Left lung (tissue), 14 donors: ENCODE data around the gene RPS3. TPM values are rescaled to one million over a fixed set of nuclear protein-coding genes. Genes with fewer than 3 reads are reported as not detected.

Source experiments
- ATAC-seq: fragments of 200-7000 bp; cut with Tn5 transposase; one replicate; pipeline ENCODE4 v1.9.1; 2020; ENCODE audit warnings: moderate library complexity
- DNase-seq, 4 donors: peaks; one replicate each; pipeline ENCODE4 v3.0.0-alpha.2; 2013 to 2020
- H3K27ac ChIP-seq, 2 donors: fragments of 200-600 bp; sonication (generic) in 1 of 2; one replicate each; pipeline versions ENCODE4 v1.5.0 to v1.8.0; 2020 to 2021
- H3K27me3 ChIP-seq, 2 donors: fragments of 200-600 bp; sonication (generic) in 1 of 2; one replicate each; pipeline versions ENCODE4 v1.5.0 to v1.8.0; 2020 to 2021
- H3K36me3 ChIP-seq, 2 donors: fragments of 200-600 bp; sonication (generic) in 1 of 2; one replicate each; pipeline versions ENCODE4 v1.5.0 to v1.8.0; 2020 to 2021
- H3K4me1 ChIP-seq, 2 donors: fragments of 200-600 bp; one replicate each; pipeline ENCODE4 v1.8.0; 2021
- H3K4me3 ChIP-seq, 2 donors: fragments of 200-600 bp; sonication (generic) in 1 of 2; one replicate each; pipeline versions ENCODE4 v1.5.0 to v1.8.0; 2020 to 2021; ENCODE audit warnings: mild to moderate bottlenecking in 1 of 2
- H3K9me3 ChIP-seq, 2 donors: fragments of 200-600 bp; sonication (generic) in 1 of 2; one replicate each; pipeline versions ENCODE4 v1.5.0 to v1.8.0; 2020 to 2021
- CTCF ChIP-seq, 2 donors: fragments of 200-600 bp; sonication (generic) in 1 of 2; IDR thresholded peaks; one replicate each; pipeline versions ENCODE4 v1.5.0 to v1.8.0; 2021; ENCODE audit warnings: antibody characterized with exemption in 2 of 2
- intact Hi-C, 2 donors: fragments of 100-400 bp; cut with DNase I; formaldehyde crosslinking; loops; one replicate each; pipeline versions ENCODE4 v1.11.2 to v1.14.2; 2022
- long read RNA-seq, 12 donors: library from polyadenylated mRNA in 2 of 12; unstranded in 2 of 12; transcript quantifications; one replicate each; pipeline ENCODE4 v2.0.0 and lab custom pipeline, GENCODE V29; 2019 to 2026
- polyA plus RNA-seq, 6 donors: library from polyadenylated mRNA; unstranded; fragments of 120-200 nt; gene quantifications; one replicate each; pipeline ENCODE4 v1.2.1, GENCODE V29; 2013; ENCODE audit not compliant: insufficient read length in 6 of 6
- total RNA-seq, 2 donors: library from RNA; stranded (reverse); fragmentation: NEBNext Ultra II Directional; extraction: Animal tissue kit (Norgen Biotek cat#: 25700); gene quantifications; one replicate each; pipeline ENCODE4 v1.2.1, GENCODE V29; 2021
- donor health status: DM: no; HTN: yes; CAD: no.
- donor health status: DM: no; HTN: no; CAD: no.

Gene RPS3
- total RNA-seq (1,000 to 10,000 TPM; 1,943 to 2,064 TPM), polyA plus RNA-seq (1,000 to 10,000 TPM; 3,080 to 3,888 (median 3,783) TPM)
- long read RNA-seq, donor 1, transcript RPS3-203 (6 exons, 866 nt): minor isoform, 229 of 3,474 reads
- long read RNA-seq, donor 1, transcript RPS3-214 (4 exons, 1,878 nt): minor isoform, 23 of 3,474 reads
- long read RNA-seq, donor 1, transcript RPS3-209 (7 exons, 1,306 nt): minor isoform, 12 of 3,474 reads
- long read RNA-seq, donor 1, transcript RPS3-217 (7 exons, 2,097 nt): major isoform, 2,068 of 3,474 reads
- long read RNA-seq, donor 1, partial matches to known transcripts: 890 of 3,474 reads
- long read RNA-seq, donor 1, other reads (novel, unspliced or antisense): 231 of 3,474 reads
- long read RNA-seq, donor 2, transcript RPS3-214 (4 exons, 1,878 nt): minor isoform, 16 of 2,941 reads
- long read RNA-seq, donor 2, transcript RPS3-203 (6 exons, 866 nt): minor isoform, 194 of 2,941 reads
- long read RNA-seq, donor 2, transcript RPS3-209 (7 exons, 1,306 nt): minor isoform, 9 of 2,941 reads
- long read RNA-seq, donor 2, transcript RPS3-217 (7 exons, 2,097 nt): major isoform, 1,350 of 2,941 reads
- long read RNA-seq, donor 2, partial matches to known transcripts: 1,100 of 2,941 reads
- long read RNA-seq, donor 2, other reads (novel, unspliced or antisense): 265 of 2,941 reads
- long read RNA-seq, donor 3, transcript RPS3-209 (7 exons, 1,306 nt): minor isoform, 9 of 2,962 reads
- long read RNA-seq, donor 3, transcript RPS3-203 (6 exons, 866 nt): minor isoform, 55 of 2,962 reads
- long read RNA-seq, donor 3, transcript RPS3-217 (7 exons, 2,097 nt): major isoform, 2,160 of 2,962 reads
- long read RNA-seq, donor 3, transcript RPS3-214 (4 exons, 1,878 nt): minor isoform, 19 of 2,962 reads
- long read RNA-seq, donor 3, partial matches to known transcripts: 625 of 2,962 reads
- long read RNA-seq, donor 3, other reads (novel, unspliced or antisense): 86 of 2,962 reads
- long read RNA-seq, donor 4, transcript RPS3-217 (7 exons, 2,097 nt): major isoform, 2,052 of 2,501 reads
- long read RNA-seq, donor 4, transcript RPS3-203 (6 exons, 866 nt): minor isoform, 14 of 2,501 reads
- long read RNA-seq, donor 4, transcript RPS3-209 (7 exons, 1,306 nt): minor isoform, 9 of 2,501 reads
- long read RNA-seq, donor 4, transcript RPS3-202 (6 exons, 903 nt): minor isoform, 7 of 2,501 reads
- long read RNA-seq, donor 4, partial matches to known transcripts: 392 of 2,501 reads
- long read RNA-seq, donor 4, other reads (novel, unspliced or antisense): 17 of 2,501 reads
- long read RNA-seq, donor 5, transcript RPS3-203 (6 exons, 866 nt): minor isoform, 187 of 2,638 reads
- long read RNA-seq, donor 5, transcript RPS3-217 (7 exons, 2,097 nt): major isoform, 1,479 of 2,638 reads
- long read RNA-seq, donor 5, transcript RPS3-202 (6 exons, 903 nt): minor isoform, 5 of 2,638 reads
- long read RNA-seq, donor 5, transcript RPS3-214 (4 exons, 1,878 nt): minor isoform, 22 of 2,638 reads
- long read RNA-seq, donor 5, partial matches to known transcripts: 736 of 2,638 reads
- long read RNA-seq, donor 5, other reads (novel, unspliced or antisense): 199 of 2,638 reads
- long read RNA-seq, donor 6, transcript RPS3-214 (4 exons, 1,878 nt): minor isoform, 18 of 3,817 reads
- long read RNA-seq, donor 6, transcript RPS3-203 (6 exons, 866 nt): minor isoform, 44 of 3,817 reads
- long read RNA-seq, donor 6, transcript RPS3-216 (7 exons, 796 nt): minor isoform, 8 of 3,817 reads
- long read RNA-seq, donor 6, transcript RPS3-217 (7 exons, 2,097 nt): major isoform, 2,645 of 3,817 reads
- long read RNA-seq, donor 6, partial matches to known transcripts: 997 of 3,817 reads
- long read RNA-seq, donor 6, other reads (novel, unspliced or antisense): 89 of 3,817 reads
- long read RNA-seq, donor 7, transcript RPS3-217 (7 exons, 2,097 nt): major isoform, 1,329 of 1,775 reads
- long read RNA-seq, donor 7, transcript RPS3-209 (7 exons, 1,306 nt): minor isoform, 5 of 1,775 reads
- long read RNA-seq, donor 7, transcript RPS3-214 (4 exons, 1,878 nt): minor isoform, 6 of 1,775 reads
- long read RNA-seq, donor 7, transcript RPS3-203 (6 exons, 866 nt): minor isoform, 32 of 1,775 reads
- long read RNA-seq, donor 7, partial matches to known transcripts: 369 of 1,775 reads
- long read RNA-seq, donor 7, other reads (novel, unspliced or antisense): 27 of 1,775 reads
- long read RNA-seq, donor 8, transcript RPS3-214 (4 exons, 1,878 nt): minor isoform, 15 of 1,335 reads
- long read RNA-seq, donor 8, transcript RPS3-209 (7 exons, 1,306 nt): minor isoform, 9 of 1,335 reads
- long read RNA-seq, donor 8, transcript RPS3-217 (7 exons, 2,097 nt): major isoform, 965 of 1,335 reads
- long read RNA-seq, donor 8, transcript RPS3-203 (6 exons, 866 nt): minor isoform, 59 of 1,335 reads
- long read RNA-seq, donor 8, partial matches to known transcripts: 220 of 1,335 reads
- long read RNA-seq, donor 8, other reads (novel, unspliced or antisense): 62 of 1,335 reads
- long read RNA-seq, donor 9, transcript RPS3-217 (7 exons, 2,097 nt): major isoform, 14 of 26 reads
- long read RNA-seq, donor 9, partial matches to known transcripts: 9 of 26 reads
- long read RNA-seq, donor 9, other reads (novel, unspliced or antisense): 0 of 26 reads
- long read RNA-seq, donor 10, transcript RPS3-217 (7 exons, 2,097 nt): major isoform, 2,782 of 2,921 reads
- long read RNA-seq, donor 10, transcript RPS3-209 (7 exons, 1,306 nt): minor isoform, 7 of 2,921 reads
- long read RNA-seq, donor 10, transcript RPS3-216 (7 exons, 796 nt): minor isoform, 6 of 2,921 reads
- long read RNA-seq, donor 10, transcript RPS3-203 (6 exons, 866 nt): minor isoform, 11 of 2,921 reads
- long read RNA-seq, donor 10, partial matches to known transcripts: 85 of 2,921 reads
- long read RNA-seq, donor 10, other reads (novel, unspliced or antisense): 25 of 2,921 reads
- long read RNA-seq, donor 11, transcript RPS3-217 (7 exons, 2,097 nt): major isoform, 531 of 878 reads
- long read RNA-seq, donor 11, transcript RPS3-203 (6 exons, 866 nt): minor isoform, 42 of 878 reads
- long read RNA-seq, donor 11, transcript RPS3-209 (7 exons, 1,306 nt): minor isoform, 12 of 878 reads
- long read RNA-seq, donor 11, partial matches to known transcripts: 253 of 878 reads
- long read RNA-seq, donor 11, other reads (novel, unspliced or antisense): 33 of 878 reads
- long read RNA-seq, donor 12, transcript RPS3-214 (4 exons, 1,878 nt): minor isoform, 14 of 1,683 reads
- long read RNA-seq, donor 12, transcript RPS3-217 (7 exons, 2,097 nt): major isoform, 1,116 of 1,683 reads
- long read RNA-seq, donor 12, transcript RPS3-209 (7 exons, 1,306 nt): minor isoform, 5 of 1,683 reads
- long read RNA-seq, donor 12, transcript RPS3-203 (6 exons, 866 nt): minor isoform, 103 of 1,683 reads
- long read RNA-seq, donor 12, partial matches to known transcripts: 368 of 1,683 reads
- long read RNA-seq, donor 12, other reads (novel, unspliced or antisense): 69 of 1,683 reads

GRCh38 chr11:75399344-75400145, at the start of gene RPS3:
TSS of gene RPS3 (plus strand) at chr11:75399518. CDS start at chr11:75399548, 30 bp downstream.
- Histone ChIP-seq H3K9me3 (no peaks in the 10 kb centered on the region), H3K27ac (peak within 1 kb of the TSS; percentile 92), H3K4me3 (peak within 1 kb of the TSS; percentile 64 to 79), H3K27me3 (no peaks in the 10 kb centered on the region), H3K36me3 (peaks cover 0 to 39% of the 10 kb centered on the region in 2 donors), H3K4me1 (peaks cover 20 to 47% of the 10 kb centered on the region in 2 donors)
- intact Hi-C loops: no loop called here
- DNase-seq (peak; percentile 92 to 97 (median 94)), ATAC-seq (peak; percentile 95)
- TF ChIP-seq CTCF (IDR thresholded peaks at IDR 0.05): no peak

GRCh38 chr11:75349521-75350116, 49.7 kb upstream of the RPS3 start:
- Histone ChIP-seq H3K27me3 (no peaks in the 10 kb centered on the region), H3K27ac (peak overlapping the region; percentile 93 to 96), H3K36me3 (peaks cover 0 to 4% of the 10 kb centered on the region in 2 donors), H3K9me3 (no peaks in the 10 kb centered on the region), H3K4me1 (peaks cover 43 to 78% of the 10 kb centered on the region in 2 donors), H3K4me3 (peak overlapping the region; percentile 88 to 91)
- intact Hi-C loops: no loop called here
- no peak for TF ChIP-seq CTCF (IDR thresholded peaks at IDR 0.05)
- ATAC-seq (peak; percentile 4), DNase-seq (peak in 2 of 4 donors; percentile 73 to 85)
